ENCODE results near the gene RHOV. TPM values are rescaled to one million over a fixed set of nuclear protein-coding genes. Genes with fewer than 3 reads are reported as not detected.

The RHOV gene
- total RNA-seq, 1 donor from 2014 or later = 3.1 TPM

GRCh38 chr15:40845036-40845435 lies 29.0 kb downstream of the RHOV start:
- no peak for TF ChIP-seq CTCF (conservative IDR thresholded peaks at IDR 0.05; ENCODE audit: low read depth, low read length)
- DNase-seq (ENCODE audit: low read depth) = no peak
- peak overlapping the region; percentile 84 for H3K4me3 ChIP-seq (ENCODE audit: low read depth, low read length)

- TF ChIP-seq CTCF (conservative IDR thresholded peaks at IDR 0.05; ENCODE audit: low read depth, low read length) = no peak
- DNase-seq (ENCODE audit: low read depth) = no peak
- peak overlapping the region; percentile 84 for H3K4me3 ChIP-seq (ENCODE audit: low read depth, low read length)
Observed at GRCh38 chr15:40844696-40845030, 29.4 kb downstream of the RHOV start.

- peak within 1 kb of the TSS; percentile 84 for H3K4me3 ChIP-seq (ENCODE audit: low read depth, low read length)
- no peak for DNase-seq (ENCODE audit: low read depth)
- no peak for TF ChIP-seq CTCF (conservative IDR thresholded peaks at IDR 0.05; ENCODE audit: low read depth, low read length)
Observed at GRCh38 chr15:40843885-40844695, 29.9 kb downstream of the RHOV start, which contains the start of gene SPINT1. SPINT1 (plus strand) TSS chr15:40844048; CDS start chr15:40844555, 507 bp downstream.

GRCh38 chr15:40843261-40843884 lies 30.7 kb downstream of the RHOV start:
- peak overlapping the region; percentile 84 for H3K4me3 ChIP-seq (ENCODE audit: low read depth, low read length)
- no peak for DNase-seq (ENCODE audit: low read depth)
- TF ChIP-seq CTCF (conservative IDR thresholded peaks at IDR 0.05; ENCODE audit: low read depth, low read length) = no peak

- no peak for DNase-seq (ENCODE audit: low read depth)
- TF ChIP-seq CTCF (conservative IDR thresholded peaks at IDR 0.05; ENCODE audit: low read depth, low read length) = no peak
- H3K4me3 ChIP-seq (ENCODE audit: low read depth, low read length) = no peak overlapping the region
Observed at GRCh38 chr15:40841741-40842140, 32.3 kb downstream of the RHOV start.

- no peak overlapping the region for H3K4me3 ChIP-seq (ENCODE audit: low read depth, low read length)
- no peak for TF ChIP-seq CTCF (conservative IDR thresholded peaks at IDR 0.05; ENCODE audit: low read depth, low read length)
- no peak for DNase-seq (ENCODE audit: low read depth)
Observed at GRCh38 chr15:40838756-40839155, 35.3 kb downstream of the RHOV start.

Measured in epithelial cell of proximal tubule (primary cell).